GM19023 (cell line): Measurements from ENCODE around the gene MDM4.
"Not testable (repeated sequence)": the region's sequence is repeated elsewhere in the genome, so short reads cannot be mapped to it uniquely, and the experiment has no call there.

ENCODE experiments used
- ATAC-seq: cut with Tn5 transposase; IDR thresholded peaks from one replicate; pipeline ENCODE4 v1.9.1; 2021; ENCODE audit warnings: mild to moderate bottlenecking, moderate library complexity; ENCODE audit not compliant: unreplicated experiment

MDM4 gene

DNA sequence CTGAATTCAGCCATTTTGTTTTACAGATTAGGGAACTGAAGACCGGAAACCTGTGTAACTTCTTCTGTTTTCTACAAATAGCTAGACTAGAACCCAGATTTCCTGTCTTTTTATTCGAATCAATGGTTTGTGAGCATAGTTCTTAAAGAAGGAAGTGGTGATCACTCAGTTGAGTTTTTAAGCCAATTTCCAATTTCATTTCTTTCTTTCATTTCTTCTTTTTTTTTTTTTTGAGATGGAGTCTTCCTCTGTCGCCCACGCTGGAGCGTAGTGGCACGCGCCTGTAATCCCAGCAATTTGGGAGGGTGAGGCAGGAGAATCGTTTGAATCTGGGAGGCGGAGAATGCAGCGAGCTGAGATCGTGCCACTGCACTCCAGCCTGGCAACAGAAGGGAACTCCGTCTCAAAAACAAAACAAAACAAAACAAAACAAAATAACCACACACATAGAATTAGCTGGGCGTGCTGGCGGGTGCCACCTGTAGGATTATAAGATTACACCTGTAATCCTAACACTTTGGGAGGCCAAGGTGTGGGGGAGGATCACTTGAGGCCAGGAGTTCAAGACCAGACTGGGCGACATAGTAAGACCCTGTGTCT is 3.0 kb upstream of the MDM4 start:
- ATAC-seq: no peak

DNA sequence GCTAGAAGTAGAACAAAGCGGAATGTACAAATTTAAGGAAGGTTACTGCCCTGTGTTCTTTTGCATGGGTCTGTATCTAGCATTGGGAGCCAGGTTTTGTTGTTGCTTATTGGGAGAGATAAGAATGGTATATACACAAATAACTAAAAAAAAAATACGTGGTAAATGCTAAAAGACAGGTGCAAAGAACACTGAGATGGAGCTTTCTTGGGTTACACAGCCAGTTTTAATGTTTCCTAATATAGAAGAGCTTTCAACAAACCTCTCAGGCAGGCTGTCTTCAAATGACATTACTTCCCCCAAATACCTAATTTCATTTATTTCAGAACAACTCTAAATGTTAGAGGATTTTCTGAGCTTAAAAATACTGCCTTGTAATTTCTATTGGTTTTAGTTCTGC is 1.4 kb upstream of the MDM4 start:
- ATAC-seq: no peak

DNA sequence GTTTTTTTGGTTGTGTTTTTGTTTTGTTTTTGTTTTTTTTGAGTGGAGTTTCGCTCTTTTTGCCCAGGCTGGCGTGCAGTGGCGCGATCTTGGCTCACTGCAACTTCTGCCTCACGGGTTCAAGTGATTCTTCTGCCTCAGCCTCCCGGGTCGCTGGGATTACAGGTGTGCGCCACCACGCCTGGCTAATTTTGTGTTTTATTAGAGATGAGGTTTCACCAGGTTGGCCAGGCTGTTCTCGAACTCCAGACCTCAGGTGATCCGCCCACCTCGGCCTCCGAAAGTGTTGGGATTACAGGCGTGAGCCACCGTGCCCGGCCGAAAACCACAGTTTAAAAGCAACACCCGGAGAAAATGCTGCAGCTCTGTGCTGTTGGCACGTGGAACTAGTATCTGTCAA is 1.2 kb downstream of the MDM4 start:
- ATAC-seq: not testable (repeated sequence)

DNA sequence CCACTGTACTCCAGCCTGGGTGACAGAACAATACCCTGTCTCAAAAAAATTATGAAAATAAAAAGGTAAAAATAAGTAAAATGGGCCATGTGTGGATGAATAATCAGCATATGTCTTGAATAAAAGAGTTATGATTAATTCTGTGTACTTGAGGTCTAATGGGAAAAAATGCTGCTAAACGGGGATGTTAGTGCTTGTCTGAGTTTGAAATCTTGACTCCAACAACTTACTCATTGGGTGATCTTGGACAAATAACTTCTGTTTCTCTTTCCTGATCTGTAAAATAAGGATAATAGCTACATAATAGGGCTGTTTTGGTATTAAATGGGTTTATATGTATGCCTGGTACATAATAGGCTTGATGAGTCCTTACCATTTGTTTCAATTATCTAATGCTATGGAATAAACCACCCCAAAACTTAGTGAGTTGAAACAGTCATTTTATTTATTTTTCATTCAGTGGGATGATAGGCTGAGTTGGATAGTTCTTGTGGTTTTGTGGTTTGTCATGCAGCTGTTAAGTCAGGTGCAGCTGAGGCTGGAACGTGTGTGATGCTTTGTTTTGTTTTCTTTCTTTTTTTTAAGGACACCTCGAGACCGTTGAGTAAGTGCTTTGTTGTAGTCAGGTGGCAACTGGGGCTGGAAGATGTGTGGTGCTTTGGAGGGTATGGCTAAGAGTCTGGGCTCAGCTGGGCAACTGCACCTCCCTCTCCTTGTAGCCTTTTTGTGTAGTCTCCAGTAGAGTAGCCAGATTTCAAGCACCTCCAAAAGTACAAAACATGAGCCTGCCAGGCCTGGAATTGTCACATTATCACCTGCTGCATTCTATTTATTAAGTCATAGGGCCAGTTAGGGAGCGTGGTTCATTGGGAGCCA is 4.9 kb downstream of the MDM4 start:
- ATAC-seq: peak; percentile 32

DNA sequence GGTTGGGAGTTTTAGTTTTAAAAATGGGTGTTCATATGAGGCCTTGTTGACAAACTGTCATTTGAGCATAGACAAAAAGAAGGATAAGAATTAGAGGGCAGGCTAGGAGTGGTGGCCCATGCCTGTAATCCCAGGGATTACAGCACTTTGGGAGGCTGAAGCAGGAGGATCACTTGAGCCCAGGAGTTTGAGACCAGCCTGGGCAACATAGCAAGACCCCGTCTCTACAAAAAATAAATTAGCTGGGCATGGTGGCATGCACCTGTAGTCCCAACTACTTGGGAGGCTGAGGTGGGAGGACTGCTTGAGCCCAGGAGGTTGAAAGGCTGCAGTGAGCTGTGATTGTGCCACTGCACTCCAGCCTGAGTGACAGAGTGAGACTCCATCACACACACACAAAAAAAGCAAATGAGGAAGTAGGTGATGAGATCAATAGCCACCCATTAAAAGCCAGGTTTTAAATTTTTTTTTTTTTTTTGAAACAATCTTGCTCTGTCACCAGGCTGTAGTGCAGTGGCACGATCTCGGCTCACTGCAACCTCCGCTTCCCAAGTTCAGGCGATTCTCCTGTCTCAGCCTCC is 5.8 kb downstream of the MDM4 start:
- ATAC-seq: not testable (repeated sequence)

DNA sequence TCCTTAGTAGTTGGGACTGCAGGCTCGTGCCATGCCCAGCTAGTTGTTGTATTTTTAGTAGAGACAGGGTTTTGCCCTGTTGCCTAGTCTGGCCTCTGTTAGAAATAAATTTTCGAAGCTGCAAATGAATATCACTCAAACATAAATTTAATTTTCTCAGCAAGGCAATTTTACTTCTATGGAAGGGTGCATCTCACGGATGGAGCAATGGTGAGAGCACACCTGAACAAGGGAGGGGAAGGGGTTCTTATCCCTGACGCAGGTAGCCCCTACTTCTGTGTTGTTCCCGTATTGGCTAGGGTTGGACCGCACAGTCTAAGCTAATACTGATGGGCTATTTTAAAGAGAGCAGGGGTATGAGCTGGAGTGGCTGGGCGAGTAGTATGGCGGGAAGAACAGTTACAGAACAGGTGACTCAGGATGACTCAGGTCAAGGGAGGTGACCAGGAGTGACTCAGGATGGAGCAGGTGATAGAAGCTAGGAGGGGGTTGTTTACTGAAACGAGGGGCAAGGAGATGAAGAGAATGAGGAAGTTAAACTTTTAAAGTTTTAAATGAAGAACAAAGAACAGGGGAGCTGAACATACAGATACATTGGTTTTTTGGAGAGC is 7.5 kb downstream of the MDM4 start:
- no peak for ATAC-seq

DNA sequence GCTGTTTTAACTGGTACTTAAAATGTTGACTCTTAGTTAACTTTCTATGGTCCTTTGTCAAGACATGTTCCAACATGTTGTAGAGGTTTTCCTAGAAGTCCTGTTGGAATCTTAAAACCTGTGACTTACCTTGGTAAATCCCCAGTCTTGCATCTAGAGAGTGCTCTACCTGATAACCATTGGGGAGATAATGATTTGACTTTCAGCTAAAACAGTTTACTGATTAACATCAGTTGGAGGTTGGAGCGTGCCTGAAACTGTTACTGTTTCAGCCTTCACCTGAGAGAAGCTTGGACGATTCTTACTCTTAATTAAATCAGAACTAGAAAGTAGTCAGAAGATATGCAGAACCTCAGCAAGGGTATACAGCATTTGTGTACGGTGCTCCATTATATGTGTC is 8.8 kb downstream of the MDM4 start:
- peak; percentile 73 for ATAC-seq

DNA sequence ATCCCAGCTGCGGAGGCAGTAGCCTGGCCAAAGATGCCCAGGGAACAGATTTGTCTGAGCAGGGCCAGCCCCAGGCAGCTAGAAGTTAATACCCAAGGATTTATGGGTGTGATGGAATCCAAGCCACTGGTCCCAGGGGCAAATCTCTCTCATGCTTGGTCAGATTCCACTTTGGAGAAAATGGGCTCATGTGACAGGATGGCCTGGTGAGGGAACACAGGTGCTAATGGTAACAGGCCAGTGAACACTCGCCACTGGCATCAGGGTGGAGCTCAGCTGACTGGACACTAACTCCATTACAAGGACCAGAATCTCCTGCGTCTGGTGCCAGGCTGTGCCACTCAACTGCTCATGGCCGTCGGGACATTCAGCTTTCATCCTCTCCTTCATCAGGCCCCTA is 12.0 kb downstream of the MDM4 start:
- ATAC-seq: no peak

DNA sequence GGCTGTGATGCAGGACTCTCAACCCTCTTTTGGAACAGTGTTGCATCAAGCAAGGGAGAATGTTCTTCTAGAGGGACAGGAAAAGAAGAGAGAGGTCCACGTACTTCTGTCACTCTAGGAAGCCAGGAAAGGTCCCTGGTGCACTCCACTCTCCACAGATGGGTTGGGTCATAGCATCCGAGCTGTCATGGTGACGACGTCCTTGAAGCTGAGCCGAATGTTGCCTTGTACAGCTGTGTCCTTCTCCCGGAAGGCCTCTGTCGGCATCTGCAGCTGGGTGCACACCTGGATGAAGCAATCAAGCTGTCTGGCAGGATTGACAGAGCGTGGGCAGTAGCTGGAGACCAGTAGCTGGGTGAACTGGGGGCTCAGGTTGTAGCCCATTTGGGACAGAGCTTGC is 12.5 kb downstream of the MDM4 start:
- no peak for ATAC-seq

DNA sequence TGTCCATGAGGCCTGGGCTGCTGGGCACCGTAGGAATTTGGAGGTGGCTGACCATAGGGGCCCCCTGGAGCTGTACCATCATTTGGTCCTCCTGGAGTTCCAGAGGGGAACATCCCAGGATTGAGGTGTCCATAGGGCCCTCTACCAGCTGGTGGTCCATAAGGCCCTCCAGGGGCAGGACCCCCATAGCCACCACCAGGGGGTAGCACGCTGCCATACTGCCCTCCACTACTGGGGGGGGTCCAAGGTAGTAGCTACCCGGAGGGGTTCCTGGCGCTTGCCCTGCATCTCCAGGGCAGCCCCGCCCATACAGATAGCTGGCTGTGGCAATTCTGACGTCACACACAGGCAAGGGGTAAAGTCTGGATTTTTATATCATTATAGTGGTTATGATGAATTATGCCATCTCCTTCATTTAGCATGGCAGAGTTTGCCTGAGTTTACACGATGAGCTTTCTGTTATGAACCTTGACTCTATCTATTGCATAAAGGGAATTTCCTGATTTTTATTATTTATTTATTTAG is 13.2 kb downstream of the MDM4 start:
- ATAC-seq: no peak

DNA sequence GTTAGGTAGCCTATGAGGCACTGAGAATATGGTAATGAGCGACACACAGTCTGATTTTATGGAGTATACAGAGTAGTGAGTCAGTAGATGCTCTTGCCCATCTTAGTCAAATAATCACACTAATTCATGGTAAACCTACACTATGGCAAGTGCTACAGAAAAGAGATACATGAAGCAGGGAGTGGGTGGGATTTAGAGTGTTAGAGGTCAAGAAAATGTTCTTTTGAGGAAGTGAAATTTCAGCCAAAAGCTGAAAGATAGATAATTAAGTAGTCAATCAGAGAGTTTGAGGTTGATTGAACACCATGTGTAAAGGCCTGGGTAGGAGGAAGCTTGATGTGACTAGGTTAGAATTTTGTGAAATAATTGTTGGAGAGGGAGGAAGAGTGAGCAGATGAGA is 14.7 kb downstream of the MDM4 start:
- ATAC-seq: peak; percentile 84

DNA sequence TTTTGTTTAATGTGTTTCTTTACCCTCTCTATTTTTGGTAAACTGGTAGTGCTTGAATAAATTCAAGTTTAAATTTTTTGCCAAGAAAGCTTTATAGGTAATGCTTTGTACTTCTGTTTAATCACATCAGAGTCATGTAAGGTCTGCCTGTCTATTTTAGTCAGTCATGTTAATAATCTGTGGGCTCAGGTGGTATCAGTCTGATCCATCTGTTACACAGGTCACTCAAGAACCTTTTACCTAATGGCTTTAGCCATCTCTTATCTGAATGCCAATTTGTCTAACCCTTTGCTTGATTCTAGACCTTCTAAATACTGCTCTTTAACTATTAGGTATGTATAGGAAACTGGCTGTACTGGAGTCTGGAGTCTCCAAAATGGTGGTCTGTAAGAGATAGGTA is 16.6 kb downstream of the MDM4 start:
- no peak for ATAC-seq

DNA sequence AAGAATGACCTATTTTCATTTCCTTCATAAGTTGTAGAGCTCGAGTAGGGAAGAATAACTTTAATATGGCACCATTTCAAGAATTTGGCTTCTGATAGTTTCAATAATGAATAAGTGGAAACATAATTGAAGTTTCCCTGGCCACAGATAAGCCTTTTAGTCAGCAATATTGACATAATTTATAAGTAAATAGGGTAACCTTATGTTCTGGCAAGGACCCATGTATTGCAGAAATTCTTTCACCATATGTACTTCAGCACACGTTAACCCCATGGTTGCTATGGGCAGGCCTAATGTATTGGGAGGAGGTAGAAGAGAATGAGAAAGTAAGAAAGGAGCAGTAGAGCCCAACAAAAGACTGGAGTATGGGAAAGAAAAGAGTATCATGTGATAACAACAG is 25.4 kb downstream of the MDM4 start:
- ATAC-seq: no peak

DNA sequence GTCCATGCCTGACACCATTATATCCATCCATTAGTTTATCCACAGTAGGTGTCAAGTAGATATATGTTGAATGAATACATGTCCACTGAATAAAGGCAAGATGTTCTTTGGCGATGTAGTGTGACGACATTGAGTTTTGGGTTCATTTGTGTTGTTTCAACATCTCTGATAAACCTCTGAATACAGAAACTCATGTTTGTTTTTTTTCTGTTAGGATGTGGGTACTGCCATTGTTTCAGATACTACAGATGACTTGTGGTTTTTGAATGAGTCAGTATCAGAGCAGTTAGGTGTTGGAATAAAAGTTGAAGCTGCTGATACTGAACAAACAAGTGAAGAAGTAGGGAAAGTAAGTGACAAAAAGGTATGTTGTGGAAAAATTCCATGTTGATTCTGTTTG is 28.1 kb downstream of the MDM4 start:
- no peak for ATAC-seq

DNA sequence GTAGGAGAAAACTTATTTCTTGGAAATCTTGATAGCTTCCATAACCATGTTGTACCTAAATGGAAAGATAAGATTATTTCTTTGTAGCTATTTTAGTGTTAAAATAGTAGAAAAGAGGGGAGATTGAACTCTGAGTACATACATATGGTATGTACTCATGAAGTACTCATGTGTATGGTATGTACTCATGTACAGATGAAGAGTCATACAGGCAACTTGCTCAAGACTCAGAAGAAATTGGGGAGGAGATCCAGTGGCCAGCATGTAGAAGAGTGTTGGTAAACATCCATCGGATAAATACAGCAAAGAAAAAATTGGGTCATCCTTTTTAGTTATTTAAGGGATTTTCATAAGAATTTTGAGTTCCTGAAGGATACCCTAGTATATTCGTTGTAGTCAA is 29.0 kb downstream of the MDM4 start:
- ATAC-seq: no peak

DNA sequence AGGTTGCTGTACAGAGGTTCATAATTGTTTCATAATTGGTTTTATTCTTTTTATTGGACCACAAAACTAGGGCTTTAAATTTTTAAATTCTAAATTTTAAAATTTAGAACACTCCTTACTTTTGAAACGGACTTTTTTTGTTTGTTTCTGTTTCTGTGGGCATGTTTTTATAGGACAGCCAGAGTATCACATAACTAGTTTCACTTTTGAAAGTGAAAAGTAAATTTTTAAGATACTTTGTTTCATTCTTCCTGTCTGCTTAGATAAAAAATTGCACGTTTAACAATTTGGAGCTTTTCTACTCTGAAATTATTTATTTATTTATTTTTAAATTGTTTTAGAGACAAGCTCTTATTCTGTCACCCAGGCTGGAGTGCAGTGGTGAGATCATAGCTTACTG is 29.7 kb downstream of the MDM4 start:
- no peak for ATAC-seq

DNA sequence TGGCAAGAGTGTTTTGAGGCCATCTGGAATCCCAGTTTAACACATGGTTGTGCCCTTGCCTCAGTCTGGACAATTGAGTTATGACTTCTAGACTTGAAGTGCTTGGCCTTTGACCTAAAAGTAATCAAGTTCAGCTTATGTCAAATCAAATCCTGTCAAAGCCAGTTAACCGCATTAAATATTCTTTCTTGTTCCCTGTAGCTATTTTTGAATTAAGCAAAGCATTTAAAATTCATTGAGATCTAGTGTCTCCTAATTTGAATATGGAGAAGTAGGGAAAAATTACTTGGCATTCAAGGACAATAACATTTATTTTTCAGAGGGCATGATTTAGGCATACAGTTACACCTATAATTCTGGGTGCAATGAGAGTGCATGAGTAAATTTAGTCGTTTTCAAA is 32.1 kb downstream of the MDM4 start:
- ATAC-seq: no peak

DNA sequence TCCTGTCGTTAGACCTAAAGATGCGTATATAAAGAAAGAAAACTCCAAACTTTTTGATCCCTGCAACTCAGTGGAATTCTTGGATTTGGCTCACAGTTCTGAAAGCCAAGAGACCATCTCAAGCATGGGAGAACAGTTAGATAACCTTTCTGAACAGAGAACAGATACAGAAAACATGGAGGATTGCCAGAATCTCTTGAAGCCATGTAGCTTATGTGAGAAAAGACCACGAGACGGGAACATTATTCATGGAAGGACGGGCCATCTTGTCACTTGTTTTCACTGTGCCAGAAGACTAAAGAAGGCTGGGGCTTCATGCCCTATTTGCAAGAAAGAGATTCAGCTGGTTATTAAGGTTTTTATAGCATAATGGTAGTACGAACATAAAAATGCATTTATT is 33.1 kb downstream of the MDM4 start:
- no peak for ATAC-seq

DNA sequence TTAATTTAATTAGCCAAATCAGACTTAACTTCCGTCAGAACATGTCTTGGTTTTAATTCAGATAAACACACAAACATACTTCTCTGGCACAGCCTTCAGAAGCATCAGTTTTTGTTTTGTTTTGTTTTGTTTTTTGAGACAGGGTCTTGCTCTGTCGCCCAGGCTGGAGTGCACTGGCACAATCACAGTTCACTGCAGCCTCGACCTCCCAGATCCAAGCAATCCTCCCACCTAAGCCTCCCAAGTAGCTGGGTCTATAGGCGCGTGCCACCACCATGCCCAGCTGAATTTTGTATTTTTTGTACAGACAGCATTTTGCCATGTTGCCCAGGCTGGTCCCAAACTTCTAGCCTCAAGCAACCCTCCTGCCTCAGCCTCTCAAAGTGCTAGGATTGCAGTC is 34.7 kb downstream of the MDM4 start:
- ATAC-seq: no peak

DNA sequence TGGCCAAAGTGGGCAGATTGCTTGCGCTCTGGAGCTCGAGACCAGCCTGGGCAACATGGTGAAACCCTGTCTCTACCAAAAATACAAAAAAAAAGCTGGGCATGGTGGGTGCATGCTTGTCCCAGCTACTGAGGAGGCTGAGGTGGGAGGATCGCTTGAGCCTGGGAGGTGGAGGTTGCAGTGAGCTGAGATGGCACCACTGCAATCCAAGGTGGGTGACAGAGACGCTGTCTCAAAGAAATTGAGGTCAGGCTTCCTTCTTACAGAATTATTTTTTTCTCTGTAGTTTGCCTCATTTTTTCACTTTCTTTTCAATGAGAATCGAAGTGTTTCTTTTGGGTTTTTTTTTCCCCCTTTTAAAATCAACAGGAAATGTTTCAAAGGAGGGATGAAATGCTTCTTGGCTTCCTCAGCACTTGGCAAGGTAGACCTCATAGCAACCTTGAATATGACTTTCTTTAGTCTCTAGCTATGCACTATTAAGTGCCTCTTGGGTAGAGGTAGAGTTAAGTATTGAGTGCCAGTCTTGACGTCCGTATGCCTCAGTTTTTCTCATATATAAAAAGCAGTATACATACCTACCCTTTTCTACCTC is 40.3 kb downstream of the MDM4 start:
- no peak for ATAC-seq

DNA sequence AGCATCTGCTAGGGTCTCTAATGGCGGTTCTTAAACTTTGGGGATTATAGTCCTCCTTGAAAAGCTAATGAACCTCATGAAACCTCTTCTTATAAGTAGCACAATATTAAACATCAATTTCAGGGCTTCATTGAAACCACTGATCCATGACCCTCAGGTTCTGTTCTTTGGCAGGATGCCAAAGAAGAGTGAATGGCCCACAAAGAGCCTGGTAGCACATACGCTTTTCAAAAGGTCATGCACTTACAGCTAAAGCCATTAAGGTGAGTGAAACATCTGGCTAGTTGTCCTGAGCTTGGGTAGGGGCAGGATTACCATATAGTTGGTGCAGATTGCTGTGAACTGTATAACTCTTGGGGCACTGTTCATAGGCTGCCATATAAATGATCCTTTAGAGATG is 42.3 kb downstream of the MDM4 start:
- no peak for ATAC-seq
